HG03439 (cell line): ENCODE measurements around the gene PSENEN.
A peak's percentile ranks its signal among the peaks of the same experiment; 100 is the strongest.
"Not testable (repeated sequence)": the region's sequence is repeated elsewhere in the genome, so short reads cannot be mapped to it uniquely, and the experiment has no call there.

Experiments used
- ATAC-seq: cut with Tn5 transposase; IDR thresholded peaks from one replicate; pipeline ENCODE4 v1.9.1; 2021; ENCODE audit warnings: mild to moderate bottlenecking, moderate library complexity; ENCODE audit not compliant: unreplicated experiment

PSENEN gene

DNA sequence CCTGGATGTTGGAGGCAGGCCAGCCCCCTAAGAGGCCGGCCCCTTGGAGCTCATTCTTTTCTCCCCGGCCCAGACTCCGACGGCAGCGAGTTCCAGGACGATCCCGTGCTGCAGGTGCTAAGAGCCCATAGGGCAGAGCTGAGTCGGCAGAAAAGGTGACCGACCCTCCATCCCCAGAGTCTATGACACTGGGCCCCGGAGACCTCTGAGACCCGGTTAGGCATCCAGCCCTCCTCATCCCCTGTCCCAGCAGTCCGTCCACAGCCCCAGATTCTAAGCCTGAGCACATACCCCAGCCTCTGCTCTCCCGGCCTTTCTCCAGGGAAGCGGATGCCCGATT is 22.6 kb downstream of the PSENEN start:
- no peak for ATAC-seq

DNA sequence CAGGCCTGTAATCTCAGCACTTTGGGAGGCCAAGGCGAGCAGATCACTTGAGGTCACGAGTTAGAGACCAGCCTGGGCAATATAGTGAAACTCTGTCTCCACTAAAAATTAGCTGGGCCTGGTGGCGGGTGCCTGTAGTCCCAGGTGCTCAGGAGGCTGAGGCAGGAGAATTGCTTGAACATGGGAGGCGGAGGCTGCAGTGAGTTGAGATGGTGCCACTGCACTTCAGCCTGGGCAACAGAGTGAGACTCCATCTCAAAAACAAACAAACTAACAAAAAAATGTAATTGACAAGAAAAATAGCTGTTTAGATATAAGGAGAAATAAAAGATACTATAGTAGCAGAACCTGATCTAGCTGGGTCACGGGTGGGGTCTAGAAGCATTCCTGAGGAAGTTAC is 26.9 kb downstream of the PSENEN start:
- not testable (repeated sequence) for ATAC-seq

DNA sequence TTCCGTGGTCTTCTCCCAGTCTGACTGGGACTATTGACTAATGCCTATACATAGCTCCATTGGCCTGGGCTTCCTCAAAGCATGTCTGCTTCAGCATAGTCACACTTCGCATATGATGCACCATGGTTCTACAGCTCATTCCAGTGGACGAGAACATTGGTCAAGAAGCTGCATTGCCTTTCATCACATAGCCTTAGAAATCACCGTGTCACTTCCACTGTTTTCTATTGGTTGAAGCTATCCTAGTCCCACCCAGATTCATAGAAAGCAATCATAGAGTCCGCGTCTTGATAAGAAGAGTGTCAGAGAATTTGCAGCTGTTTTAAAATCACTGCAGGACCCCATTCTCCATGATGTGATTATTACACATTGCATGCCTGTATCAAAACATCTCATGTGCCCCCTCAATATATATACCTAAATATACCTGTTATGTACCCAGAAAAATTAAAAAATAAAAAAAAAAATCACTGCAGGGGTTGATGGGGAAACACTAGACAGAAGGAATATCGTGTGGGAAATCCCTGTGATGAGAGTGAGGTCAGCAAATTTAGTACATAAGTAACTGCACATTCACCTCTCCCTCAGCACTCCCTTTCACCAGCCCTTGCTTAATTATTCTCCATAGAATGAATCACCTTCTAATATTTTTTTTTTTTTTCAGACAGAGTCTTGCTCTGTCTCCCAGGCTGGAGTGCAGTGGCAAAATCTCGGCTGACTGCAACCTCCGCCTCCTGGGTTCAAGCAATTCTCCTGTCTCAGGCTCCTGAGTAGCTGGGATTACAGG is 27.8 kb downstream of the PSENEN start:
- no peak for ATAC-seq

DNA sequence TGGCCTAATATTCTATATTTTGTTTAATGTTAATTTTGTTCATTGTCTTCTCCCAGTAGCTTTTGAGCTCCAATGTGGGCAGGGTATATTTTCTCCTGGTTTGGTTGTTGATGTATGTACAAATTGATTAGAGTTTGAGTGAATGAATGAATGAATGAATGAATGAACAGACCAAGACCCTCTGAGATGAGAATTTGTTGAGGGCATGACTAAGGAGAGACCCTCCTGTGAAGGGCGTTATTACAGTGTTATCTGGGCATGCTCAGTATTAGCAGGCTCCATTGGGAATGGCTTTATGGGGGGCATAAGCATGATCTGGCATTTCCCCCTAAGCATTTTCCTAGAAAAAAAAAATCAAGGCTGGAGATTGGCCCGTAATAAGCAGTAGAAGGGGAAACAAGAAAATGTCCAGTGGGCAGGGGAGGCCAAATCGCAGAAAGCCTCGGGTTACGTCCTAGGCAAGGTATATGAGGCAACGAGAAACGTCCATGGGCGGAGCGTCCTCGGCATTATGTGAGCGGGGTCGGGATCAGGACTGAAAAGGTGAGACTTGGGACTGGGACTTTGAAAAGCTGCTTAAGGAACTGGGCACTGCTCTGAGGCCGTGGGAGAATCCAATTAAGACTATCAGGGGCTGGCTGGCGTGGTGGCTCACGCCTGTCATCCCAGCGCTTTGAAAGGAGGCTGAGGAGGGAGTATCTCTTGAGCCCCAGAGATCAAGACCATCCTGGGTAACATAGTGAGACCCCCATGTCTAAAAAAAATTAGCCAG is 29.0 kb downstream of the PSENEN start:
- ATAC-seq: no peak

DNA sequence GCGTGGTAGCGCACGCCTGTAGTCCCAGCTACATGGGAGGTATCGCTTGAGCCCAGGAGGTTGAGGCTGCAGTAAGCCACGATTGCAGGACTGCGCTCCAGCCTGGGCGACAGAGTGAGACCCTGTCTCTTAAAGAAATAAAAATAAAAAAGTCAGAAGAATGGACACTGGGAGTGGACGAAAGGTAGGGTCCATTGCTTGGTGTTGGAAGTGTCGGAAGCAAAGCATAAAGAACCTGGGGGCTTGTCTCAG is 29.5 kb downstream of the PSENEN start:
- no peak for ATAC-seq

DNA sequence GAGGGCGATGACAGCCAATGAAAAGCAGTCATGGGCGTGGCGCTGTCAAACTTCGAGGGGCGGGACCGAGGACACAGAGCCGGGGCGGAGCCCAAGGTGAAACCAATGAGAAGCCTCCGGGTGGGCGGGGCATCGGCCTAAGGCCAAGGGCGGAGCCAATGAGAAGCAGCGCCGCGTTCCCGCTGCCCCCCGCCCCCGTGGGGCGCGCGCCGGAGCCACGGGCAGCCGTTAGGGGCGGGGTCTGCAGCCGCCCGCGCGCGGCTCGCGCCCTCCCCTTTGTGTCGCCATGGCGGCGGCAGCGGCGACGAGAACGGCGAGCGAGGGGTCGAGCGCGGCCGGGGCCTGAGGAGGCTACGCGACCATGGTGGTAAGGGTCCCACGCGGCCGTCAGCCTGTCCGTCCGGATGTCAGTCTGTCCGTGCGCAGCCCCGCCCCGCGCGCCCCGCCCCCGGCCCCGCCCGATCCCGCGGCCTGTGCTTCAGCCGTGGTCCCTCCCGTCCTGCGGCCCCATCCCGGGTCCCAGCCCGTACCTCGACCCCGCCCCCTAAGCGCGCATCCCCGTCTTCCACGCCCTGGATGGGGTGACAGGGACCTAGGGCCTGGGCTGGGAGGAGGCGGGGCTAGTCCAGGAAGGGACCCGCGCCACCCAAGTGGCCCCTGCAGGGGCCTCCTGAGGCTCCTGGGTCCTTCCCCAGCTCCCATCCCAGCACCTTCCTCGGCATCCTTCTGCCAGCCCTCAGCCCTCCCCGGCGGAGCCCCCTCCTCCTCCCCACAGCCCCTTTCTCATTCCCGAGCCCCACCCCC is 30.0 kb downstream of the PSENEN start, which contains the start of gene ARHGAP33:
Gene ARHGAP33, plus strand, starts transcription at position 267 of the 804 bp plus-strand sequence. Its CDS starts 95 bp downstream, at position 362.
- peak; percentile 95 for ATAC-seq

DNA sequence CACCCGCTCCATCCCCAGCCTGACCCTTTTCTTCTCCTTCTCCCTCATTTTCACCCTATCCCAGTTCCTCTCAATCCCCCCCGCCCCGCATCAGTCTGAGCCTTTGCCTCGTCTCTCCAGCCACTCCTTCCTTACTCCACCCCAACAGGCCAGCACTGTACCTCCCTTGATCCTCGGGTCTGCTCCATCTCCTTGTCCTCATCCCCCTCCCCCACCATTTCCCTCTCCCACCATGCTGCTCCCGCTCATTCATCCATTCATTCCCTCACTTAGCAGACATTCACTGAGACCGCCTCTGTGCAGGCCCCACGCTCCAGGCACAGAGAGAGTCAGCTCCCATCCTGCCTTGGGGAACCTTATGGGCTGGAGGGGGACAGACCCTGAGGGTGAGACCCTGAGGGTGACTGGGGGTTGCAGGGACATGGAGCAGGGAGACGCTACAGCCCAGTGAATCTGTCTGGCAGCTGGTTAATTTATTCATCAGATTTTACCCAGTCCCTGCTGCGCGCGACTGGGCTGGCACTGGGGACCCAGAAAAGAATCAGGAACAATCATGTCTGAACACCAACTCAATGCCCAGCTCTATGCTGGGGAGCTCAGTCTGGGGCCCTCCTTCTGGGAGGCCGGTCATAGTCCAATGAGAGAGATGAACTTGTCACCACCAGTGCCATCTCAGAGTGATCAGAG is 30.8 kb downstream of the PSENEN start:
- ATAC-seq: no peak

DNA sequence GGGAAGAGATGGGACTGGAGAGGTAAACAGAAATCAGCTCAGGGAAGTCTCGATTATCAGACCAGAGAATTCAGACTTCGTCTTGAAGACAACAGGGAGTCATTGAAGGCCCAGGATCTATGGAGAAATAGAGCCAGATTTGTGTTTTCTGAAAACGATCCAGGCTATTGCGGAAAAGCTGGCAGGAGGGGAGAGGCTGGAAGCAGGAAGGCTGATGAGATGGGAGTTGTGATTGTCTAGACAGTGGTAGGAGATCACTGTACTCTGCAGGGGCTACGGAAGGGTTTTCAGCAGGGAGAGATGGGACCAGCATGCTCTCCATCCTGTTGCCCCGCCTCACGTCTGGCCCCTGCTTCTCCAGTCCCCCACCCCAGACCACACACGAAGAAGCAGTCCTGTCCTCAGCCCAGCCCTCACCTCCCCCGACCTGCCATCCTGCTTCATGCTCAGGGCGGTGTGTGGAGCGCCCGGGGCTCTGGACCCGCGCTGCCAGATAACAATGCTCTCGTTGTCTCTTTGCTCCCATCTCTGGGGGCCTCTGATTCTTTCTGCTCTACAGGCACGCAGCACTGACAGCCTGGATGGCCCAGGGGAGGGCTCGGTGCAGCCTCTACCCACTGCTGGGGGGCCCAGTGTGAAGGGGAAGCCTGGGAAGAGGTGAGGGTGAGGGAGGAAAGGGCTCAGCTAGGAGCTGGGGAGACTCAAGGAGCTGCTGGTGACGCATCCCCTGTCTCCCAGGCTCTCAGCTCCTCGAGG is 31.8 kb downstream of the PSENEN start:
- ATAC-seq: no peak

DNA sequence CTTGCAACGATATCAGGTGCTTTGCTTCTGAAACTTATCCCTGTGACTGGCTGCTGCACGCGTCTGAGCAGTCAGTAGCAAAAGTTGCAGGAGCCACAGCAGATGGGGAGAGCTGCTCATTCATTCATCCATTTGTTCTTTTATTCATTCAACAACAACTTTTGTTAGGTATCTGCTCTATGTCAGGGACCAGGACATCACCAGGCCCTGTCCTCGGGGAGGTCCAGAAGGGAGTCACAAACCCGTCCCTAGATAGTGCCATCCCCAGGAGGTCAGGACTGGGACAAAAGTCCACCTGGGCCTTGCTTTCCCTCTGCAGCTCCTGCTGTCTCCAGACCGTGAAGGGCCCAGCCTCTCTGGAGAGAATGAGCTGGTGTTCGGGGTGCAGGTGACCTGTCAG is 32.5 kb downstream of the PSENEN start:
- ATAC-seq: no peak

DNA sequence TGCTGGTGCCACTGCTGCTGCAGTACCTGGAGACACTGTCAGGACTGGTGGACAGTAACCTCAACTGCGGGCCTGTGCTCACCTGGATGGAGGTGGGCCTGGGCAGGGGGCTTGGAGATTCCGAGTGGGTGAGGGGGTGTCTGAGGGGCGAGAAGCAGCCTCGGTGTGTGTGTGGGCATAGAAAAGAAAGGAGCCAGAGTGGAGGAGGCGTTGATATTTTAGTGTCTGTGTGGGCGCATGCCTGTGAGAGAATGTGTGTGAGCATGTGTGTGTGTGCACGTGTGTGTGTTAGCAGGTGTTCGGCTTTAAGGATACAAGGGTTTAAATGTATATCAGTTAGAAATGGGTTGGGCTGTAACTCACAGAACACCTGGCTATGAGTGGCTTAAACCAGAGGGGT is 33.6 kb downstream of the PSENEN start:
- no peak for ATAC-seq

DNA sequence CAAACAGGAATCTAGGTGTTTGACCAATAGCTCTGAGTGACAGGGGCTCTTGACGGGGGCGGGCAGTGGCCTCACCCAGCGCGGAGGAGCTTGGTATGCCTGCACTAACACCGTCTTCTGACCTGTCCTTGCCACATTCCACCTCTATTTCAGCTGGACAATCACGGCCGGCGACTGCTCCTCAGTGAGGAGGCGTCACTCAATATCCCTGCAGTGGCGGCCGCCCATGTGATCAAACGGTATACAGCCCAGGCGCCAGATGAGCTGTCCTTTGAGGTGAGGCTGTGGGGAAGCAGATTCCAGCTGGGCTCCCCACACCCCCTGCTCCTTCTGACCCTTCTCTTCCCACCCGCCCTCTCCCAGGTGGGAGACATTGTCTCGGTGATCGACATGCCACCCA is 34.6 kb downstream of the PSENEN start:
- no peak for ATAC-seq

DNA sequence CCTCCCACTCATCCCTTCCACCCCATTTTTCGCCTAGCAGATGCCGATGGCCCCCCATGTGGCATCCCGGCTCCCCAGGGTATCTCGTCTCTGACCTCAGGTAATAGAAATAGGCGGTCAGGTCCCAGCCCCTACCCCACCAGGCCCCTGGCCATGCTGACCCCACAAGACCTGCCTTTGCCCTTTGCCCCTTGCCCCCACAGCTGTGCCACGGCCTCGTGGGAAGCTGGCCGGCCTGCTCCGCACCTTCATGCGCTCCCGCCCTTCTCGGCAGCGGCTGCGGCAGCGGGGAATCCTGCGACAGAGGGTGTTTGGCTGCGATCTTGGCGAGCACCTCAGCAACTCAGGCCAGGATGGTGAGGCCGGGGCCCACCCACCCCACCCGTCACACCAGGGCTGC is 35.3 kb downstream of the PSENEN start:
- no peak for ATAC-seq

DNA sequence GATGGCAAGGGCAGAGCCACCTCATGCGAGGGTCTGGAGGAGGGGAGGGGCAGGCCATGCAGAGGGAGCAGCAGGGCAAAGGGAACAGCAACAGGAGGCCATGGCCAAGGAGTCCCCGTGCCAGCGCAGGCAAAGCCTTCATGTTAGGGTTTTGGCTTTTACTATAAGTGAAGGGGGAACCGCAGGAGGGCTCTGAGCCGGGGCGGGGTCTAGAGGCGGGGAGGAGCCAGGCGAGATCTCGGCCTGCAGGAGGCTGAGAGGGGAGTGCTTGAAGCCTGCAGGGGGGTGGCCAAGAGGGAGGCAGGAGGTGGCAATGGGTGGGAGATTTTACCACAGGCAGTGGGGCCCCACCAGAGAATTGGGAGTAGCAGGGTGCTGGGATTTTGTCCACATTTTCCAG is 36.2 kb downstream of the PSENEN start:
- ATAC-seq: no peak

DNA sequence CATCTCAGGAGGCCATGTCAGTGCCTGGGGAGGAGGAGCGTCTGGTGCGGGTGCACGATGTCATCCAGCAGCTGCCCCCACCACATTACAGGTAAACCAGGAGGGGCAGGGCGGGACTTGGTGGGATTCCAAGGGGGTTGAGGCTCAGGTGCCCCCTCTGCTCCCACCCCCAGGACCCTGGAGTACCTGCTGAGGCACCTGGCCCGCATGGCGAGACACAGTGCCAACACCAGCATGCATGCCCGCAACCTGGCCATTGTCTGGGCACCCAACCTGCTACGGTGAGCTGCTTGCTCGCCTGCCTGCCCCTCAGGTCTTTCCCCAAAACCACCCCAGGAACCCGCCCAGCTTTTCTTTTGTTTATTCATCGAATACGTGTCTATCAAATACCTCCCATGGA is 37.1 kb downstream of the PSENEN start:
- no peak for ATAC-seq

DNA sequence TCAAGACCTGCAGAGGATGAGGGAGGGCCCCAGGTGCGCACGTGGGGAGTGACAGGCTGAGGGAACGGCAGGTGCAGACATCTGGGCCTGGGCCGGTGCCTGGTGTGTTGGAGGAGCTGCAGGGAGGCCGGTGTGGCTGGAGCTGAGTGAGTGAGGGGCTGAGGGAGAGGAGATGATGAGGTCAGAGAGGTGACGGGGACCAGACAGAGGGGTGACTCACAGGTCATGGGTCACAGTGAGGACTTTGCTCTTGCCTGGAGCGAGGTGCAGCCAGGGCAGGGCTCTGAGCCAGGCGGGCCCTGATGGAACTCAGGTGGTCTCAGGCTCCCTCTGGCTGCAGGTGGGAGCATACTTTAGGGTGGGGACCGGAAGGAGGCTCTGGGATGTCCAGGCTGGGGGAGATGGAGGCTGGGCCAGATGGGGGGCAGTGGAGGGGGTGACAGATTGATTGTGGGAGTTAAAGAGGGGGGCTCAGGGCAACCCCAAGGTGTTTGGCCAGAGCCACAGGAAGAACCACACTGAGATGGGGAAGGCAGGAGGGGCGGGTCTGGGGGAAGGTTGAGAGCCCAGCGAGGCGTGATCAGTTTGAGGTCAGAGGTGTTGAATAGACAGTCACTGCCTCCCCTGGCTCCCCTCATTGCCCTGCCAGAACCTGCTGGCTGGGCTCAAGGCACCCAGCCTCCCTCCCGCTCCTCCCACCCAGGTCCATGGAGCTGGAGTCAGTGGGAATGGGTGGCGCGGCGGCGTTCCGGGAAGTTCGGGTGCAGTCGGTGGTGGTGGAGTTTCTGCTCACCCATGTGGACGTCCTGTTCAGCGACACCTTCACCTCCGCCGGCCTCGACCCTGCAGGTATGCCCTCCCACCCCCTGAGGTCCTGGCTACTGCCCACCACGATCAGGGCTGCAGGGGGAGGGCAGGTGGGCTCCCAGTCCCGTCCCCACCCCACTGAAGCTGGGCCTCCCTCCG is 38.3 kb downstream of the PSENEN start:
- no peak for ATAC-seq

DNA sequence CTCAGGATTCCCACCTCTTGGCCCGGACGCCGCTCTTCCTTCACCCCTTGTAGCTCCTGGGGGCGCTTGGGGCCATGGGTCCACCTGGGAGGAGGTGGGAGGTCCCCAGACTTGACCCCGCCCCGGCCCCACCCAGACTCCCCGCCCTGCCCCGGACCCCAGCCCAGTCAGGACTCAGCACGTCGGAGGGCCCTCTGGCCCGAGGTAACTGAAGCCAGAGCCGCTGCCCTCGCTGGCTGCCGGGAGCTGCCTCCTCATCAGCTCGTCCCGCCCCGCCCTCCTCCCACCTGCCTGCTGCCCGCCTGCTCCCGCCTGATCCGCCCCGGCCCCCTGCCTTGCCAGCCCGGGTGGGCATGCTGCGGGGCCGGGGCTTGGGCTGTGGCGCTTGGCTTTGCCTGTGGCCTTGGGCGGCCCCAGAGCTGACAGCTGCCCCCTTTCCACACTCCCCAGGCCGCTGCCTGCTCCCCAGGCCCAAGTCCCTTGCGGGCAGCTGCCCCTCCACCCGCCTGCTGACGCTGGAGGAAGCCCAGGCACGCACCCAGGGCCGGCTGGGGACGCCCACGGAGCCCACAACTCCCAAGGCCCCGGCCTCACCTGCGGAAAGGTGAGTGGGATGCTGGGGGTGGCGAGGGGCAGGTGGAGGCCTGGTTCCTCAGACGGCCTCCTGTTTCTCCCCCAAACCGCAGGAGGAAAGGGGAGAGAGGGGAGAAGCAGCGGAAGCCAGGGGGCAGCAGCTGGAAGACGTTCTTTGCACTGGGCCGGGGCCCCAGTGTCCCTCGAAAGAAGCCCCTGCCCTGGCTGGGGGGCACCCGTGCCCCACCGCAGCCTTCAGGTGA is 39.3 kb downstream of the PSENEN start:
- ATAC-seq: no peak

DNA sequence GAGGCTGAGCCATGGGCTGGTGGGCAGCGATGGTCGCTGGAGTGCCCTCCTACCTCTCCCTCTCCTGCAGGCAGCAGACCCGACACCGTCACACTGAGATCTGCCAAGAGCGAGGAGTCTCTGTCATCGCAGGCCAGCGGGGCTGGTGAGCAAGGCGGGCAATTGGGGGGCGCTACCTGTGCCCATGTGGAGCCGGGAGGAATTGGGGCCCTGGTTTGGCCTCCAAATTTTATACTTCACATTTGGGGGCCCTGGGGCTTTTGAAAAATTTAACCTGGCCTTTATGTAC is 39.8 kb downstream of the PSENEN start:
- ATAC-seq: no peak

DNA sequence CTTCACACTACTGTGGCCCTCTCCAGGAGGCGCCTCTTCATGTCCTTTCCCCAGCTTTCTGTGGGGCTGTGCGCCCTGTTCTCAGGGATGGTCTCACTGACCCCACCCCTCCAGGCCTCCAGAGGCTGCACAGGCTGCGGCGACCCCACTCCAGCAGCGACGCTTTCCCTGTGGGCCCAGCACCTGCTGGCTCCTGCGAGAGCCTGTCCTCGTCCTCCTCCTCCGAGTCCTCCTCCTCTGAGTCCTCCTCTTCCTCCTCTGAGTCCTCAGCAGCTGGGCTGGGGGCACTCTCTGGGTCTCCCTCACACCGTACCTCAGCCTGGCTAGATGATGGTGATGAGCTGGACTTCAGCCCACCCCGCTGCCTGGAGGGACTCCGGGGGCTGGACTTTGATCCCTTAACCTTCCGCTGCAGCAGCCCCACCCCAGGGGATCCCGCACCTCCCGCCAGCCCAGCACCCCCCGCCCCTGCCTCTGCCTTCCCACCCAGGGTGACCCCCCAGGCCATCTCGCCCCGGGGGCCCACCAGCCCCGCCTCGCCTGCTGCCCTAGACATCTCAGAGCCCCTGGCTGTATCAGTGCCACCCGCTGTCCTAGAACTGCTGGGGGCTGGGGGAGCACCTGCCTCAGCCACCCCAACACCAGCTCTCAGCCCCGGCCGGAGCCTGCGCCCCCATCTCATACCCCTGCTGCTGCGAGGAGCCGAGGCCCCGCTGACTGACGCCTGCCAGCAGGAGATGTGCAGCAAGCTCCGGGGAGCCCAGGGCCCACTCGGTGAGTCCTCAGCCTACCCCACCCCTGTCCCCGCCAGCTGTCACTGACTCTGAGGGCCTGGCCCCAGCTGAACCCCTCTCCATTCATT is 41.1 kb downstream of the PSENEN start:
- ATAC-seq: no peak
